Measurements from ENCODE around the gene LPP.

The LPP gene

DNA sequence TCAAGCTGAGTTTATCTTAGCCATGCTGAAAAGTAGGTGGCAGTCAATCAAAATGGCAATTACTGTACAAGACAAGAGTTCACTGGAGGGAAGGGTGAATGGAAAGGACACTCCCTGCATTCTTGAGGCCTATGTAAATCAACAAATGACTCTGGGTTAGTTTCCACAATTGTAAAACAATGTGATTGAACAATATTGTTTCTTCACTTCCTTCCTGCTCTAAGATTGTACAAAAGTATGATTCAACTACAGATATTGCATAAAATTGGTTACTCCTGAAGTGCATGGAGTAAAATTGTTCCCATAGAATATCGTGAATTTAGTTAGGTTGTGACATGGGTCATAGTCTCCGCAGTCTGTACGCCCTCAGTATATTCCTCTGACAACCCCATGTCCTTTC lies 277.6 kb downstream of the LPP start:
- TF ChIP-seq, protein P1, sequence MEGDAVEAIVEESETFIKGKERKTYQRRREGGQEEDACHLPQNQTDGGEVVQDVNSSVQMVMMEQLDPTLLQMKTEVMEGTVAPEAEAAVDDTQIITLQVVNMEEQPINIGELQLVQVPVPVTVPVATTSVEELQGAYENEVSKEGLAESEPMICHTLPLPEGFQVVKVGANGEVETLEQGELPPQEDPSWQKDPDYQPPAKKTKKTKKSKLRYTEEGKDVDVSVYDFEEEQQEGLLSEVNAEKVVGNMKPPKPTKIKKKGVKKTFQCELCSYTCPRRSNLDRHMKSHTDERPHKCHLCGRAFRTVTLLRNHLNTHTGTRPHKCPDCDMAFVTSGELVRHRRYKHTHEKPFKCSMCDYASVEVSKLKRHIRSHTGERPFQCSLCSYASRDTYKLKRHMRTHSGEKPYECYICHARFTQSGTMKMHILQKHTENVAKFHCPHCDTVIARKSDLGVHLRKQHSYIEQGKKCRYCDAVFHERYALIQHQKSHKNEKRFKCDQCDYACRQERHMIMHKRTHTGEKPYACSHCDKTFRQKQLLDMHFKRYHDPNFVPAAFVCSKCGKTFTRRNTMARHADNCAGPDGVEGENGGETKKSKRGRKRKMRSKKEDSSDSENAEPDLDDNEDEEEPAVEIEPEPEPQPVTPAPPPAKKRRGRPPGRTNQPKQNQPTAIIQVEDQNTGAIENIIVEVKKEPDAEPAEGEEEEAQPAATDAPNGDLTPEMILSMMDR (IDR thresholded peaks at IDR 0.05; ENCODE audit: borderline replicate concordance, extremely low read depth, low read length, poor library complexity, severe bottlenecking), result no peak
- TF ChIP-seq EZH2 (IDR thresholded peaks at IDR 0.05; ENCODE audit: borderline replicate concordance, low read depth, low read length, severe bottlenecking), result no peak
- DNase-seq, result no peak
- no peak overlapping the region for H3K27ac ChIP-seq (ENCODE audit: low read length)

GRCh38 chr3:188432802-188433520 lies 279.0 kb downstream of the LPP start:
- no peaks in the 10 kb centered on the region for H3K27me3 ChIP-seq (ENCODE audit: insufficient read depth, low read length, poor library complexity)
- no peaks in the 10 kb centered on the region for H3K9me3 ChIP-seq (ENCODE audit: insufficient read depth, low read length, severe bottlenecking)
- ATAC-seq (ENCODE audit: insufficient read depth, low read depth) (no peak), DNase-seq (no peak)
- no peak overlapping the region for H3K27ac ChIP-seq (ENCODE audit: low read length)
- no peak overlapping the region for H3K4me2 ChIP-seq (ENCODE audit: insufficient read depth, low read length)
- 0 out of 2 replicates have a peak, but pooled peaks cover 1% of the 10 kb centered on the region for H3K79me2 ChIP-seq (ENCODE audit: insufficient read depth, low read length)
- no peaks in the 10 kb centered on the region for H4K20me1 ChIP-seq (ENCODE audit: insufficient read depth, low read length)
- H3K9ac ChIP-seq (ENCODE audit: low read depth, low read length), result no peak overlapping the region
- H3K4me3 ChIP-seq (ENCODE audit: low read depth in 1 of 2, low read length in 2 of 2), result no peak overlapping the region
- H2AFZ ChIP-seq (ENCODE audit: low read depth, low read length), result no peak overlapping the region
- H3K36me3 ChIP-seq (ENCODE audit: insufficient read depth, low read length), result 0 out of 2 replicates have a peak, but pooled peaks cover 2% of the 10 kb centered on the region
- TF ChIP-seq, protein P1 (IDR thresholded peaks at IDR 0.05; ENCODE audit: borderline replicate concordance, extremely low read depth, low read length, poor library complexity, severe bottlenecking), result no peak
- no peak for TF ChIP-seq EZH2 (IDR thresholded peaks at IDR 0.05; ENCODE audit: borderline replicate concordance, low read depth, low read length, severe bottlenecking)
- H3K4me1 ChIP-seq (ENCODE audit: insufficient read depth, low read length), result peaks cover under 1% of the 10 kb centered on the region; the same call in 1 of the 2 replicates

More for the DNA sequence above, 277.6 kb downstream of the LPP start:
- Histone ChIP-seq H3K36me3 (ENCODE audit: insufficient read depth, low read length) (0 out of 2 replicates have a peak, but pooled peaks cover 2% of the 10 kb centered on the region), H3K27me3 (ENCODE audit: insufficient read depth, low read length, poor library complexity) (no peaks in the 10 kb centered on the region), H3K4me2 (ENCODE audit: insufficient read depth, low read length) (no peak overlapping the region), H3K9ac (ENCODE audit: low read depth, low read length) (no peak overlapping the region), H3K4me3 (ENCODE audit: low read depth in 1 of 2, low read length in 2 of 2) (no peak overlapping the region), H3K9me3 (ENCODE audit: insufficient read depth, low read length, severe bottlenecking) (no peaks in the 10 kb centered on the region), H2AFZ (ENCODE audit: low read depth, low read length) (no peak overlapping the region), H3K4me1 (ENCODE audit: insufficient read depth, low read length) (no peaks in the 10 kb centered on the region), H4K20me1 (ENCODE audit: insufficient read depth, low read length) (no peaks in the 10 kb centered on the region), H3K79me2 (ENCODE audit: insufficient read depth, low read length) (peaks cover 7% of the 10 kb centered on the region; the same call in 1 of the 2 replicates)
- ATAC-seq (ENCODE audit: insufficient read depth, low read depth), result no peak

DNA sequence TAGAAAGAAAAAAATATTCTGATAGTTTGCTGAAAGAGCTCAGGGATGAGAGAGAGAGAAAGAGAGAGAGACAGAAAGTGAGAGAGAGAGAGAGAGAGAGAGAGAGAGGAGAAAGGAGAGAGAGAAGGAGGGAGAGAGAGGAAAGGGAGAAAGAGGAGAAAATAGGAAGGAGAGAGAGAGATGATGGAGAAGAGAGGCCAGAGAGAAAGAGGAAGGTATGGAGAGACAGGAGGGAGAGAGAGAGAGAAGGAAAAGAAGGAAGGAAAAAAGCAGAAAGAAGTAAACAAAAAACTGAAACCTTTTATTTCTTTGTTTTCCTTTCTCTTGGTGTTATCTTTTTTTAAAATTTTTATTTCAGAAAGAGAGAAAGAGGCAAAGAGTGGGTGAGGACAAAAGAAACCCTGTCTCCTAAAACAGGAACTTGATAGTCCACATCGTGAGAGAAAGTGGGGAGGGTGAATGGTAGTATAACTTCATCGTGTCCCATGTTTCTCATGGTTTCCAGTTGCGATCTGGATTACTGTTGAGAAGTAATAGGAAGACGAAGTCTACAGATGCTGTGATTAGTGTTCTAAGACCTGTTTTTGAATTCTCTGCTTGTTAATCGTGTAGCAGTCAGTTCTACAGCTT lies 279.7 kb downstream of the LPP start:
- Histone ChIP-seq H3K4me1 (ENCODE audit: insufficient read depth, low read length) (peaks cover 7% of the 10 kb centered on the region), H3K36me3 (ENCODE audit: insufficient read depth, low read length) (0 out of 2 replicates have a peak, but pooled peaks cover 2% of the 10 kb centered on the region), H3K4me3 (ENCODE audit: low read depth in 1 of 2, low read length in 2 of 2) (no peak overlapping the region), H2AFZ (ENCODE audit: low read depth, low read length) (no peak overlapping the region), H3K27ac (ENCODE audit: low read length) (no peak overlapping the region), H3K79me2 (ENCODE audit: insufficient read depth, low read length) (0 out of 2 replicates have a peak, but pooled peaks cover 1% of the 10 kb centered on the region), H3K27me3 (ENCODE audit: insufficient read depth, low read length, poor library complexity) (no peaks in the 10 kb centered on the region), H3K9me3 (ENCODE audit: insufficient read depth, low read length, severe bottlenecking) (no peaks in the 10 kb centered on the region), H4K20me1 (ENCODE audit: insufficient read depth, low read length) (no peaks in the 10 kb centered on the region), H3K4me2 (ENCODE audit: insufficient read depth, low read length) (no peak overlapping the region), H3K9ac (ENCODE audit: low read depth, low read length) (no peak overlapping the region)
- TF ChIP-seq, protein P1 (IDR thresholded peaks at IDR 0.05; ENCODE audit: borderline replicate concordance, extremely low read depth, low read length, poor library complexity, severe bottlenecking), result no peak
- no peak for TF ChIP-seq EZH2 (IDR thresholded peaks at IDR 0.05; ENCODE audit: borderline replicate concordance, low read depth, low read length, severe bottlenecking)
- ATAC-seq (ENCODE audit: insufficient read depth, low read depth), result no peak
- DNase-seq, result no peak

Data from DND-41 (cell line).